Transverse colon (tissue), 4 donors: ENCODE measurements around the gene PAX8. TPM values are rescaled to one million over a fixed set of nuclear protein-coding genes. Genes with fewer than 3 reads are reported as not detected.
"Not testable (repeated sequence)": the region's sequence is repeated elsewhere in the genome, so short reads cannot be mapped to it uniquely, and the experiment has no call there.

Experiments used
- DNase-seq: peaks from one replicate; pipeline ENCODE4 v3.0.0-alpha.2; 2019
- H3K27ac ChIP-seq, 4 donors: fragments of 200-600 bp; sonication (generic); 2 replicates each; pipeline ENCODE4 v1.5.1; 2016 to 2018; ENCODE audit warnings: inconsistent platforms in 4 of 4
- H3K27me3 ChIP-seq: fragments of 200-600 bp; sonication (generic); 2 replicates; pipeline ENCODE4 v1.5.1; 2017; ENCODE audit warnings: inconsistent platforms
- H3K36me3 ChIP-seq, 4 donors: fragments of 200-600 bp; sonication (generic); 2 replicates each; pipeline ENCODE4 v1.5.1; 2017 to 2019; ENCODE audit warnings: inconsistent platforms in 4 of 4
- H3K4me1 ChIP-seq, 4 donors: fragments of 200-600 bp; sonication (generic); 2 replicates each; pipeline ENCODE4 v1.5.1; 2017 to 2020; ENCODE audit warnings: inconsistent platforms in 4 of 4
- H3K4me3 ChIP-seq, 4 donors: fragments of 200-600 bp; sonication (generic); 1 replicate in 1 of 4; 2 replicates in 3 of 4; pipeline versions ENCODE4 v1.5.1 to v1.6.1; 2017 to 2019; ENCODE audit warnings: inconsistent platforms in 4 of 4
- H3K9me3 ChIP-seq, 2 donors: fragments of 200-600 bp; sonication (generic); 2 replicates each; pipeline ENCODE4 v1.5.1; 2017 to 2019; ENCODE audit warnings: inconsistent platforms in 2 of 2
- CTCF ChIP-seq, 5 experiments: fragments of 200-600 bp in 3 of 5; fragments of 450-650 bp in 2 of 5; sonication (generic) in 3 of 5; IDR thresholded peaks; 1 replicate in 2 of 5; 2 replicates in 3 of 5; pipeline ENCODE4 v1.5.1; 2016 to 2017; ENCODE audit warnings: antibody characterized with exemption in 5 of 5, inconsistent platforms in 3 of 5, mild to moderate bottlenecking in 2 of 5, moderate library complexity in 1 of 5
- EP300 ChIP-seq: sonication (generic); formaldehyde crosslinking; IDR thresholded peaks from one replicate; pipeline ENCODE4 v1.6.1; 2017; ENCODE audit warnings: antibody characterized with exemption, low read depth
- POLR2A ChIP-seq: fragments of 450-650 bp; IDR thresholded peaks from one replicate; pipeline ENCODE4 v1.6.1; 2016; ENCODE audit warnings: antibody characterized with exemption, mild to moderate bottlenecking, moderate library complexity
- POLR2AphosphoS5 ChIP-seq, 3 donors: sonication (generic); formaldehyde crosslinking; IDR thresholded peaks; one replicate each; pipeline ENCODE4 v1.6.1; 2016; ENCODE audit warnings: antibody characterized with exemption in 3 of 3
- WGBS, 2 donors: methylation state at CpG; one replicate each; pipeline ENCODE4 v1.1.5; 2018; ENCODE audit warnings: low coverage in 1 of 2; 5-methylcytosine and 5-hydroxymethylcytosine counted together
- in situ Hi-C, 4 donors: fragments of 200-750 bp; cut with MboI; loops; one replicate each; pipeline versions ENCODE4 v1.15.0 to v1.15.1; 2017; ENCODE audit warnings: low sequenced_read_pairs in 3 of 4, low pct_ligation_motif_present in 1 of 4, low pct_unique_long_range_greater_than_20kb in 1 of 4
- intact Hi-C: fragments of 100-400 bp; cut with DNase I; formaldehyde crosslinking; loops from one replicate; pipeline ENCODE4 v1.15.1; 2023; ENCODE audit warnings: low total_unique reads
- total RNA-seq, 4 donors: library from RNA; depleted of rRNA; stranded (reverse); fragments of >200 nt; gene quantifications; one replicate each; pipeline ENCODE4 v1.1.0, GENCODE V29; 2016

PAX8 gene
- total RNA-seq, 4 donors from 2014 or later = 1.6 to 13.7 (median 8.3) TPM

GRCh38 chr2:113298176-113298575 is 19.5 kb upstream of the PAX8 start:
- H3K4me1 ChIP-seq = no peaks in the 10 kb centered on the region
- H3K27me3 ChIP-seq = no peaks in the 10 kb centered on the region
- DNase-seq = no peak
- intact Hi-C loops = no loop called here
- in situ Hi-C loops = no loop called here
- TF ChIP-seq POLR2AphosphoS5 (IDR thresholded peaks at IDR 0.05) = no peak
- TF ChIP-seq EP300 = no peak
- no peak for TF ChIP-seq POLR2A
- TF ChIP-seq CTCF (IDR thresholded peaks at IDR 0.05) = no peak
- H3K27ac ChIP-seq = no peak overlapping the region
- H3K9me3 ChIP-seq = no peaks in the 10 kb centered on the region
- H3K4me3 ChIP-seq = no peak overlapping the region
- WGBS, 2 donors = 83 to 87% methylated on average over 2 of the region's 2 CpGs
- H3K36me3 ChIP-seq = no peaks in the 10 kb centered on the region

- H3K36me3 ChIP-seq = not testable (repeated sequence)
Observed at GRCh38 chr2:113297590-113297989, 18.9 kb upstream of the PAX8 start.

GRCh38 chr2:113291191-113291590 is 12.5 kb upstream of the PAX8 start:
- H3K27me3 ChIP-seq = no peaks in the 10 kb centered on the region
- DNase-seq = no peak
- in situ Hi-C loops = no loop called here
- no peak overlapping the region for H3K4me3 ChIP-seq
- WGBS, 2 donors = 43% methylated on average over 28 of the region's 28 CpGs; no CpG with 5 or more reads in 1 of the 2 donors
- H3K36me3 ChIP-seq = no peaks in the 10 kb centered on the region
- H3K9me3 ChIP-seq = no peaks in the 10 kb centered on the region
- intact Hi-C loops = no loop called here
- H3K4me1 ChIP-seq = peaks cover 0 to 8% (median 3%) of the 10 kb centered on the region in 4 donors
- TF ChIP-seq EP300 (no peak), POLR2AphosphoS5 (IDR thresholded peaks at IDR 0.05) (no peak), CTCF (IDR thresholded peaks at IDR 0.05) (no peak), POLR2A (no peak)
- peak overlapping the region in 1 of 4 donors; percentile 6 for H3K27ac ChIP-seq

More at GRCh38 chr2:113297590-113297989, 18.9 kb upstream of the PAX8 start:
- H3K9me3 ChIP-seq, H3K4me1 ChIP-seq, H3K27ac ChIP-seq, in situ Hi-C loops, intact Hi-C loops, H3K4me3 ChIP-seq, H3K27me3 ChIP-seq: not testable (repeated sequence)
- TF ChIP-seq CTCF (IDR thresholded peaks at IDR 0.05) = peak in 3 of 5 experiments; percentile 25 to 39 (median 25)
- WGBS, 2 donors = 26% methylated on average over 2 of the region's 2 CpGs; no CpG with 5 or more reads in 1 of the 2 donors
- peak; percentile 57 for DNase-seq

- H3K27ac ChIP-seq = peak overlapping the region; percentile 23 to 72 (median 46)
- H3K27me3 ChIP-seq, H3K4me3 ChIP-seq, in situ Hi-C loops, H3K9me3 ChIP-seq, H3K36me3 ChIP-seq, intact Hi-C loops: not testable (repeated sequence)
- TF ChIP-seq POLR2A (peak; percentile 30), POLR2AphosphoS5 (IDR thresholded peaks at IDR 0.05) (peak in 1 of 3 donors; percentile 12)
- peaks cover 9 to 20% (median 16%) of the 10 kb centered on the region in 4 donors for H3K4me1 ChIP-seq
- 35% methylated on average over 5 of the region's 5 CpGs; no CpG with 5 or more reads in 1 of the 2 donors for WGBS, 2 donors
- DNase-seq = peak; percentile 68
Observed at GRCh38 chr2:113288674-113289149, 10.0 kb upstream of the PAX8 start.

GRCh38 chr2:113288117-113288673 is 9.5 kb upstream of the PAX8 start:
- H3K36me3 ChIP-seq, DNase-seq, H3K9me3 ChIP-seq, in situ Hi-C loops, H3K4me3 ChIP-seq, H3K27me3 ChIP-seq, intact Hi-C loops: not testable (repeated sequence)
- 19 to 29% methylated on average over 3 to 6 of the region's 6 CpGs for WGBS, 2 donors
- Histone ChIP-seq H3K4me1 (peaks cover 14 to 26% (median 21%) of the 10 kb centered on the region in 4 donors), H3K27ac (peak overlapping the region; percentile 23 to 72 (median 46))
